ENCODE data around the gene BRMS1L.
"Not testable (repeated sequence)": the region's sequence is repeated elsewhere in the genome, so short reads cannot be mapped to it uniquely, and the experiment has no call there.

The BRMS1L gene

DNA sequence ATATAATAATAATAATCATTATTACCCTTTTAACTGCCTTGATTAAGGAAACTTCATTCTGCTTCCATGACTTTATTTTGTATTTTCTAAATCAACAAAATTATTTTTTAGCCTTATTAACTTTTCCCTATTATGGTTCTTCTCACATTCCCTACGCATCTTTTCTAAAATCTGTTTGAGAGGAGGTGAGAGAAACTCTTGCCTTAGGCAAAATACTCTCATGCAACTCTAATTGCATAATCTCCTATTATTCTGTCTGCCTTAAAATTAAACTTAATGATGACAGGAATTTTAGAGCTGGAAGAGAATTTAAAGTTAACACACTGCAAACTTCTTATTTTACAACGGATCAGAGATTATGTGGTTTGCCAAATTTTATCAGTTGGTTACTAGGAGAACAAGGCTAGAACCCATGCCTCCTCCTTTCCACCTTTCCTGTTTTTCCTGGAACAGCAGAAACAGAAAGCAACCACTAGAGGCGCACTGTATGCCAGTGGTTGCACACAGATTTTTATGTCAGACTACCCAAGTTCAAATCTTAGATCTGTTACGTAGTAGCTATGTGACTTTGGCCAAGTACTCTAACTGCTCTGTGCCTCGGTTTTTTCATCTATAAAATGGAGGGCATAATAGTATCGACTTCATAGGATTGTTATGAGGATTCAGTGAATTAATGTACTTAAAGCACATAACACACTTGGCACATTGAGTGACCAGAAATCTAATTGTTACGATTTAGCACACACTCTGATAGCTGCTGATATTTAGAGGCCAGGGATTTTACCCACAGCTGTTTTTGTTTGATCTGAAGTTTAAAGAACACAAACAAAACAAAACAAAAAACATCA lies 4.3 kb upstream of the BRMS1L start:
- DNase-seq (ENCODE audit: low read depth in 2 of 2), result no peak

DNA sequence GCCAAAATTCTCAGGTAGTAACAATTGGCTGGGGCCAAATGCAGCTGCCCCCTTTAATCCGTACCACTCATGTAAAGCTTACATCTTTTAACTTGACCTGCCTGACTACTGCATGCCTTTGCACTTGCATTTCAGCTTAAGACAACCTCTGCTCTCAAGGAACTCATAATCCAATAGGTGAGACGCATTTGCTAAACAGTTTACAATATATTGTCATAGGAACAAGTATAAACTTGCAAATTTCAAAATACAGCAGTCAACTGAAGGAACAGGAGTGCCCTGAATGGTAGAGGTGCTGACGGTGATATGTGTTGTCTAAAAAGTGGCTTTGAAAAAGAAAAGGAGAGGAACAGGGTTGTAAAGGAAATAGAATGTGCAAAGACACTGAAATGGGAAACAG lies 3.6 kb upstream of the BRMS1L start:
- DNase-seq (ENCODE audit: low read depth in 2 of 2), result no peak

DNA sequence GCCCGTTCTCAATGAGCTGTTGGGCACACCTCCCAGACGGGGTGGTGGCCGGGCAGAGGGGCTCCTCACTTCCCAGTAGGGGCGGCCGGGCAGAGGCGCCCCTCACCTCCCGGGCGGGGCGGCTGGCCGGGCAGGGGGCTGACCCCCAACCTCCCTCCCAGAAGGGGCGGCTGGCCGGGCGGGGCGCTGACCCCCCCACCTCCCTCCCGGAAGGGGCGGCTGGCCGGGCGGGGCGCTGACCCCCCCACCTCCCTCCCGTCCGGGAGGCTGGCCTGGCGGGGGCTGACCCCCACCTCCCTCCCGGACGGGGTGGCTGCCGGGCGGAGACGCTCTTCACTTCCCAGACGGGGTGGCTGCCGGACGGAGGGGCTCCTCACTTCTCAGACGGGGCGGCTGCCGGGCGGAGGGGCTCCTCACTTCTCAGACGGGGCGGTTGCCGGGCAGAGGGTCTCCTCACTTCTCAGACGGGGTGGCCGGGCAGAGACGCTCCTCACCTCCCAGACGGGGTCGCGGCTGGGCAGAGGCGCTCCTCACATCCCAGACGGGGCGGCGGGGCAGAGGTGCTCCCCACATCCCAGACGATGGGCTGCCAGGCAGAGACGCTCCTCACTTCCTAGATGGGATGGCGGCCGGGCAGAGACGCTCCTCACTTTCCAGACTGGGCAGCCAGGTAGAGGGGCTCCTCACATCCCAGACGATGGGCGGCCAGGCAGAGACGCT lies 1.5 kb upstream of the BRMS1L start:
- not testable (repeated sequence) for DNase-seq (ENCODE audit: low read depth in 2 of 2)

DNA sequence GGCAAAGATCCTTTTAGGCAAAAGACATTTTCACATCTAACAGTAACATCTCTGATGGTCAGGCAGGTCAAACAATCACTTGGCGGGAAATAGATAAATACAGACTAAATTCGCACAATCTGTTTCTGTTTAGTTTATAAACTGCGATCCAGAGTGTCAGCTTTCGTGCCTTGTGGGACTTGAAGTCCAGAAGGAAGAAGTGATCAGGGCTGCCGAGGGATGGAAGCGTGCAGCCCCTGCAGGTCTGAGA lies 245 bp upstream of the BRMS1L start:
- no peak for DNase-seq (ENCODE audit: low read depth in 2 of 2)

DNA sequence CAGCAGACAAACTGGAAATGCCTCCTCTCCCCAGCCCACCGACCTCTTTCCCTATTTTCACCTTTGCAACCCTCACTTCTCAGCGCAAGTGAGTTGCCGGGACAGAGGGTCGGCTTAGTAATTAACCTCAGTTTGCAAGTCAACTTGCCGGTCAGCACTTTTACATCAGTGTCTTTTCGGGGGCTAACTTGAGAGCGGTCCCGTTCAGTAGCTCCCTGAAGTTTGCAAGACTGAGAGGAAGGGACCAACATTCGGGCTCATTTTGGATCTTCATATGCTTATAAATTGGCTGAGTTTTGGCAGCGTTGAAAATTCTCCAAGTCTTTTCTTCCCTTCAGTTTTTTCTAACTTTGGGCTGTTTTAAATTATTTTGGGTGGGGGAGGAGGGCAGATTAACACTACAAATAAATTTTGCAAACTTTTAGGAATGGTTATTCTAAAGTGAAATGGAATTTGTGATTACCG lies 846 bp downstream of the BRMS1L start:
- DNase-seq (ENCODE audit: low read depth in 2 of 2), result no peak

DNA sequence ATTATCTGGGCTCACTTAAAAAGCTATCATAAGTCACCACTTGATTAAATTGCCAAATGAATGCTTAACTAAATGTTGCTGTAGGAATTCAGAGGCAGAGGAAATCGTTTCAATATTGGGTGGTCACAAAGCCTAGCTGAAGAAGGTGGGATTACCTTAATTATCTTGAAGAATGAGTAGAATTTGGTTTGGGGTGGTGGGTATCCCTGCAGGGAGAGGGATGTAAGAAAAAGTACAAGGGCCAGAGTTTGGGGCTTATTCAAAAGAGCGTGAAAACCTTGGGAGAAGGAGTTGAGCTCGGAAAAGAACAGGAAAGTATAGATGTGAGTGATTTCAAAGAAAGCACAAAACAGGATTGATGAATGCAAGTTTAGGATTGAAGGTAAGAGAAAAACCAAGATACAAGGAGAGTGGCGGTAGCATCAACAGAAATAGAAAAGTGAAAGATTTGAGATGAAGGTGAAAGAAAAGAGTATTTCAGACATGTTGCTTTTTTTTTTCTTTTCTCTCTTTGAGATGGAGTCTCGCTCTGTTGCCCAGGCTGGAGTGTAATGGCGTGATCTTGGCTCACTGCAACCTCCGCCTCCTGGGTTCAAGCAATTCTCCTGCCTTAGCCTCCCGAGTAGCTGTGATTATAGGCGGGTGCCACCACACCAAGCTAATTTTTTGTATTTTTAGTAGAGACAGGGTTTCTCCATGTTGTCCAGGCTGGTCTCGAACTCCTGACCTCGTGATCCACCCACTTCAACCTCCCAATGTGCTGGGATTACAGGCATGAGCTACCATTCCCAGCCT lies 1.7 kb downstream of the BRMS1L start:
- DNase-seq (ENCODE audit: low read depth in 2 of 2), result no peak

DNA sequence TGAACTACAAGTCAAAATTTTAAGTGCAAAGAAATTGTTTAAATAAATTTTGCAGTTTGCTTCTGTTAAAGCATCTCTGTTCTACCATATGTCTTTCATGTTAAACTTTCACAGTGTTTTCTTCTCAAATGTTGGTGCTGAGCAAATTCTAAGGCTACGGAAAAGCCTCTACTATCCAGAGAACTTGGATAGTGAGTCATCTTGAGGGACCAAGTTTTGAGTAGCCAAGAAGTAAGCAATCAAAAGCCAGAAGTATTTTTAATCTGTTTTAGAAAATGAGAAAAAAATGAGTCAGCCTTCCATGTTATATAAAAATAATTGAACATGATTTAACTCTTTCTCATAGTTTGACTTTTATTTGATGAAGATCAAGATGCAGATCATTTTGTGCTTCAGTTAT lies 3.3 kb downstream of the BRMS1L start:
- DNase-seq (ENCODE audit: low read depth in 2 of 2), result no peak

DNA sequence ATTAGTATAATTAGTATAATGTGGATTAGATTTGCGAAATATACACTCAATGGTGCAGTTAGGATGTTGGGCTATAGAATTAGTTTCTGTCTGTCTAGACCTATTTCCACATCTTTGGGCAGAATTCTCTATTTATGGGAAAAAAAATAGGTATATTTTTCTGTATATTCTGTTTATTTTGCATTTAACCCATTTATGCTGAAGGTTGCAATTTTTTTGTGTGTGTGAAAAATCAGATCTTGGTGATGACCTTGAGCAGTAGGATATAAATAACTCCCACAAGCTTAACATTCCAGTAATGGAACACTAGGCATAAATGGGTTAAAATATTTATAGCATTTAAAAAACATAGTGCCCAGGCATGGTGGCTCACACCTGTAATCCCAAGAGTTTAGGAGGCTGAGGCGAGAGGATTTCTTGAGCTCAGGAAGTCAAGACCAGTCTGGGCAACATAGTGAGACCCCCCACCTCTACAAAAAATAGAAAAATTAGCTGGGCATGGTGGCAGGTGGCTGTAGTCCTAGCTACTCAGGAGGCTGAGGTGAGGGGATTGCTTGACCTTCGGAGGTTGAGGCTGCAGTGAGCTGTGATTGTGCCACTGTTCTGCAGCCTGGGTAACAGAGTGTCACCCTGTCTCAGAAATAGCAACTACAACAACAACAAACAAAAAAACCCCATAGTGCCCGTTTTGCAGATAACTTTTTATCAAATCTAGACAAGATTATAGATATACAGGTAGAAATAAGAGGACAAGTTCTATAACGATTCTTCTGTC lies 9.3 kb downstream of the BRMS1L start:
- DNase-seq (ENCODE audit: low read depth in 2 of 2), result no peak

DNA sequence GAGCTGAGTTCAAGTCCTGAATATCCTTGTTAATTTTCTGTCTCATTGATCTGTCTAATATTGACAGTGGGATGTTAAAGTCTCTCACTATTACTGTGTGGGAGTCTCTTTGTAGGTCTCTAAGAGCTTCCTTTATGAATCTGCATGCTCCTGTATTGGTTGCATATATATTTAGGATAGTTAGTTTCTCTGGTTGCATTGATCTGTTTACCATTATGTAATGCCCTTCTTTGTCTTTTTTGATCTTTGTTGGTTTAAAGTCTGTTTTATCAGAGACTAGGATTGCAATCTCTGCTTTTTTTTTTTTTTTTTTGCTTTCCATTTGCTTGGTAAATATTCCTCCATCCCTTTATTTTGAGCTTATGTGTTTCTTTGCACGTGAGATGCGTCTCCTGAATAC lies 15.6 kb downstream of the BRMS1L start:
- DNase-seq (ENCODE audit: low read depth in 2 of 2), result not testable (repeated sequence)

DNA sequence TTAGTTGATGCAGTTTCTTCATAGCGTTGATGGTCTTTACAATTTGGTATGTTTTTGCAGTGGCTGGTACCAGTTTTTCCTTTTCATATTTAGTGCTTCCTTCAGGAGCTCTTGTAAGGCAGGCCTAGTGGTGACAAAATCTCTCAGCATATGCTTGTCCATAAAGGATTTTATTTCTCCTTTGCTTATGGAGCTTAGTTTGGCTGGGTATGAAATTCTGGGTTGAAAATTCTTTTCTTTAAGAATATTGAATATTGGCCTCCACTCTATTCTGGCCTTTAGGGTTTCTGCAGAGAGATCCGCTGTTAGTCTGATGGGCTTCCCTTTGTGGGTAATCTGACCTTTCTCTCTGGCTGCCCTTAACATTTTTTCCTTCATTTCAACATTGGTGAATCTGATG lies 16.1 kb downstream of the BRMS1L start:
- DNase-seq (ENCODE audit: low read depth in 2 of 2), result not testable (repeated sequence)

DNA sequence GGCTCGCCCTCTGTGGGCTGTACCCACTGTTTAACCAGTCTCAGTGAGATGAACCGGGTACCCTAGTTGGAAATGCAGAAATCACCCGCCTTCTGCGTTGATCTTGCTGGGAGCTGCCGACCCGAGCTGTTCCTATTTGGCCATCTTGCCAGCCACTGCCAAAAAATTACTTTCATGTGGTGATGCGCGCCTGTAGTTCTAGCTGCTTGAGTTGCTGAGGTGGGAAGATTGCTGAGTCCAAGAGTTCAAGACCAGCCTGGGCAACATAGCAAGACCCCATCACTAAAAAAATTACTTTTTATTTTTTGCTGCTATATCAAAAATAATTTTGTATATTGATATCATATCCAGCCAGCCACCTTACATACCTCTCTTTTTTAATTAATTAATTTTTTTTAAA lies 18.4 kb downstream of the BRMS1L start:
- DNase-seq (ENCODE audit: low read depth in 2 of 2), result no peak

DNA sequence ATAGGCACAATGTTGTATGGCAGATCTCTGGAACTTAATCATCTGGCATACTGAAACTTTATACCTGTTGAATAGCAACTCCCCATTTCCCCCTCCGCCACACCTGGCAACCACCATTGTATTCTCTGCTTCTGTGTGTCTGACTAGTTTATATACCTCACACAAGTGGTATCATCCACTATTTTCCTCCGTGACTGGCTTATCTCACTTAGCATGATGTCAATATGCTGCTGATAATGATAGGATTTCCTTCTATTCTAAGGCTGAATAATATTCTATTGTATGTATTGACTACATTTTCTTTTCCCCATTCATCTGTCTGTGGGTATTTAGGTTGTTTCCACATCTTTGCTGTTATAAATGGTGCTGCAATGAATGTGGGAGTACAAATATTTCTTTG lies 21.5 kb downstream of the BRMS1L start:
- DNase-seq (ENCODE audit: low read depth in 2 of 2), result no peak

DNA sequence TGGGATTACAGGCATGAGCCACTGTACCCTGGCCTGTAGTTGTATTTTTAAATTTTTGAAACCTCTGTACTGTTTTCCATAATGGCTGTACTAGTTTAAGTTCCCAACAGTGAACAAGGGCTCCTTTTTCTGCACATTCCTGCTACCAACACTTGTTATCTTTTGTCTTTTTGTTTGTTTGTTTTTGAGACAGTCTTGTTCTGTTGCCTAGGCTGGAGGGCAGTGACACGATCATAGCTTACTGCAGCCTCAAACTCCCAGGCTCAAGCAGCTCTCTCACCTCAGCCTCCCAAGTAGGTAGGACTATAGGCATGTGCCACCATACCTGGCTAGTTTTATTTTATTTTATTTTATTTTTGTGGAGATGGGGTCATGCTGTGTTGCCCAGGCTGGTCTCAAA lies 23.0 kb downstream of the BRMS1L start:
- DNase-seq (ENCODE audit: low read depth in 2 of 2), result no peak

DNA sequence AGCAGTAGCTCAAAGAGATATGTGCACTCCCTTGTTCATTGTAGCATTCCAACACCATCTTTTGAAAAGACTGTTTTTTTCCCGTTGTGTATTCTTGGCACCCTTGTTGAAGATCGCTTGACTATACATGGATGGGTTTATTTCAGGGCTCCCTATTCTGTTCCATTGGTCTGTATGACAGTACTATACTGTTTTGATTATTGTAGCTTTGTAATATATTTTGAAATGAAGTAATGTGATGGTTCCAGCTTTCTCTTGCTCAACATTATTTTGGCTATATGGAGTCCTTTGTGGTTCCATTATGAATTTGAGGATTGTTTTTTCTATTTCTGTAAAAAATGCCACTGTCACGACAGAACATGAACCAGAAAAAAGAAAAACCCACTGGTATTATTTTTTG lies 25.7 kb downstream of the BRMS1L start:
- no peak for DNase-seq (ENCODE audit: low read depth in 2 of 2)

DNA sequence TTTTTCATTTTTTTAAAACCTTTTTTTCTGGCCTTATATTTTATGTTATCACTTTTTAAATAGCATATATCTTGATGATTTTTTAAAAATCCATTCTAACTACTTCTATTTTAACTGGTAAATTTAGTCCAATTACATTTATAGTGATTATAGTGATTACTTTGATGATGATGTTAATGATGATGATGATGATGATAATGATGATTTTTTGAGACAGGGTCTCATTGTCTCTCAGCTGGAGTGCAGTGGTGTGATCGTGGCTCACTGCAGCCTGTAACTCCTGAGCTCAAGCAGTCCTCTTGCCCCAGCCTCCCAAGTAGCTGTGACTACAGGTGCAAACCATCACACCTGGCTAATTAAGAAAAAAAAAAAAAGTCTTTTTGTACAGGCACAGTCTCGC lies 27.1 kb downstream of the BRMS1L start:
- no peak for DNase-seq (ENCODE audit: low read depth in 2 of 2)

DNA sequence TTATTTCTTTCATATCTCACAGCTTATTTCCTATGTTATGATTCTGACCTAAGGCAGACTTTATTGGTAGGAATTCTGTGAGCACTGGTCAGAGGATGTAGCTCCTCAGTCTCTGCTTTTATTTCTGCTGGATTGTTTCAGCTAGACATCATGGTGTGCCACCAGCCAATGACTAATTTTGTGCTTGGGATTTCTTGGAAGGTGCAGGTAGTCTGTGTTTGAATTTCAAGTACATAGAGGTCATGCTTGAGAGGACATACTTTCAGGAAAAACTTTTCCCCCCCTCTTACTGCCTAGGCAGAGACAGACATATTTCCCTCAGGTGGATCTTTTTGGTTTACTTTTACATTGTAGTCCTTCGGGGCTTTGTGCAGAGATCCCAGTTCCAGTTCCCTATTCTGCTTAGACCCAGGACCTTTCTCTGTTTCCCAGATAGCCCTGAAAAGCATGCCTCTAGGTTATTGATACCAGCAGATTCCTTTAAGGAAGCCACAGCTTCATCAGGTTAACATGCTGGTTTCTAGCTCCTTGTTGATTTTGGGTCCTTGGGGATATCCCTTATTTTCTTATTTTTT lies 28.6 kb downstream of the BRMS1L start:
- DNase-seq (ENCODE audit: low read depth in 2 of 2), result no peak

DNA sequence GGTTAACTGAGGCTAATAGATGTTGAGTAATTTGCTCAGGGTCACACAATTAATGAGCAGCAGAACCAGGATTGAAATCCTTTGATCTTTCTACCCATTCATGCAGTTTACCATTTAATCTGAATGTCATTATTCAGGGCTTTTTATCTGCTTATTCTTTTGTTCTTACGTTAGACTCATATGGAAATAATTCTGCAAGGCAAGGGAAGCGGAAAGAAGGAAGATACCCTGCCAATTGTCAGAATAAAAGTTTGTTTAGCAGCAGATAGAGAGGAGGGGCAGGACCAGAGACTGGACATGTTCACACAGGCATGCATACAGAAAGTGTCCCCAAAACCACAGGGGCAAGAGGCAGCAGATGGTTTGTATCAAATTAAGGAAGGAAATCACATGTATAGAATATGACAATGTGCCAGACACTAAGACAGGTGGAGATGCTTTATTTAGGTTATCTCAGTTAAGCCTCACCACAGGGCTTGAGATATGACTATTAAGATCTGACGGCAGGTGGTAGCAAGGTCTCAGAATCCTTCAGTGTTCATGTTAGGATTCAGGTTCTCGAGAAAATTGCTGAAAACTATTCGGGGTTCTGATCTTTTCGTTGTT lies 29.8 kb downstream of the BRMS1L start:
- no peak for DNase-seq (ENCODE audit: low read depth in 2 of 2)

DNA sequence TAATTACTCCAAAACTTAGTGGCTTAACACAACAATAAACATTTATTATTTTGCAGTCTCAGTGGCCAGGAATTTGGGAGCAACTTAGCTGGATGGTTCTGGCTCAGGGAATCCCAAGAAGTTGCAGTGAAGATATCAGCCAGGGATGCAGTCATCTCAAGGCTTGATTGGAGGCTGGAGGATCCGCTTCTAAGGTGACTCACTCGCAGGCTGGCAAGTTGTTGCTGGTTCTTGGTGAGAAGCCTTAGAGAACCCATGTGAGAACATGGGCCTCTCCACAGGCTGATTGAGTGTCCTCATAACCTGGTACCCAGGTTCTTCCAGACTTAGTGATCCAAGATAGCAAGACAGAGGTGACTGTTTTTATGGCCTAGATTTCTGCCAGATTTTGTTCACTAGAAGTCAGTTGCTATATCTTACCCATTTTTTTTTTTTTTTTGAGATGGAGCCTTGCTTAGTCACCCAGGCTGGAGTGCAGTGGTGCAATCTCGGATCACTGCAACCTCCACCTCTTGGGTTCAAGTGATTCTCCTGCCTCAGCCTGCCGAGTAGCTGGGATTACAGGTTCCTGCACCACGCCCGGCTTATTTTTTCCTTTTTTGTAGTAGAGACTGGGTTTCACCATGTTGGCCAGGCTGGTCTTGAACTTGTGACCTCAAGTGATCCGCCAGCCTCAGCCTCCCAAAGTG lies 32.5 kb downstream of the BRMS1L start:
- no peak for DNase-seq (ENCODE audit: low read depth in 2 of 2)

DNA sequence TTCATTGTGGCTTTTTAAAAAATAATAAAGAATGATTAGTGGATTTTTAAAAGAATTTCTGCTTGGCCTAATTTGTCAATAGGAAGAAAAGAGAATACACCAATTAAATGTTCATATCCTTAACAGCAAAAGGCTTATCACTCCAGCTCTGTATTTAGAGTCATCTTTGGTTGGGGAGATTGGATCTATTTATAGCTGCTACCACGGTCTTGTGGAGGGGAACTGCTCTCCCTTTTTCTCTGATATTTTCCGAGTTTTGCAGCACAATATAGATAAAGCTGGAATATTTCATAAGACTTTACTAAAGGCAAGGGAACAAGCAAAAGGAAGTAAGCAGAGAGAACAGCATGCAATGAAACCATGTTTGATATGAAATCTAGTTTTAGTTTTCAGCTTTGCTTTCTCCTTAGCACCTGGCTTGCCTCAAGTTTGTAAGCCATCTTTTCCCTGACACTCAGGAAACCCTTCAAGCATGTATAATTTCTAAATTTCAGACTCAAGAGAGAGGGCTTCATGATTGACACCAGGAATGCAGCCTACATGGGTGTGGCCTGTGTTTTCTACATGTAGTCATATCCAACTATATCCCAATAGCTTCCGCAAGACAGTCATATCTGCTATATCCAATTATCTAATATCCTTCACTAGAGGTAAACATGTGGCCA lies 35.2 kb downstream of the BRMS1L start:
- DNase-seq (ENCODE audit: low read depth in 2 of 2), result no peak
